GM18505 (cell line): ENCODE results near the gene BPIFB2.
"Not testable (repeated sequence)": the region's sequence is repeated elsewhere in the genome, so short reads cannot be mapped to it uniquely, and the experiment has no call there.

Experiments
- ATAC-seq: cut with Tn5 transposase; IDR thresholded peaks from one replicate; pipeline ENCODE4 v1.9.1; 2021; ENCODE audit not compliant: unreplicated experiment
- POLR2A ChIP-seq: IDR thresholded peaks from 4 replicates; pipeline ENCODE4 v1.6.1; 2011; ENCODE audit warnings: borderline replicate concordance; ENCODE audit not compliant: insufficient read depth, insufficient read length; ENCODE audit errors: extremely low read depth

The BPIFB2 gene

GRCh38 chr20:33031531-33031930 lies 24.0 kb downstream of the BPIFB2 start, which contains the start of gene BPIFB6:
BPIFB6 (plus strand) TSS chr20:33031648; CDS start chr20:33031648, 0 bp downstream.
- no peak for TF ChIP-seq POLR2A
- no peak for ATAC-seq

GRCh38 chr20:33032555-33032954 lies 25.1 kb downstream of the BPIFB2 start:
- TF ChIP-seq POLR2A: no peak

GRCh38 chr20:33033381-33033780 lies 25.9 kb downstream of the BPIFB2 start:
- no peak for ATAC-seq
- TF ChIP-seq POLR2A: no peak

More at GRCh38 chr20:33032555-33032954, 25.1 kb downstream of the BPIFB2 start:
- ATAC-seq: no peak

GRCh38 chr20:33034115-33034514 lies 26.6 kb downstream of the BPIFB2 start:
- no peak for ATAC-seq

GRCh38 chr20:33034901-33035492 lies 27.5 kb downstream of the BPIFB2 start:
- TF ChIP-seq POLR2A: no peak
- ATAC-seq: no peak

More at GRCh38 chr20:33034115-33034514, 26.6 kb downstream of the BPIFB2 start:
- TF ChIP-seq POLR2A: no peak

GRCh38 chr20:33037456-33037855 lies 30.0 kb downstream of the BPIFB2 start:
- ATAC-seq: no peak
- TF ChIP-seq POLR2A: no peak

GRCh38 chr20:33038243-33038642 lies 30.7 kb downstream of the BPIFB2 start:
- TF ChIP-seq POLR2A: no peak
- no peak for ATAC-seq

- no peak for ATAC-seq
- no peak for TF ChIP-seq POLR2A
Measured at GRCh38 chr20:33042430-33042829, 34.9 kb downstream of the BPIFB2 start.

- no peak for TF ChIP-seq POLR2A
- no peak for ATAC-seq
Measured at GRCh38 chr20:33042983-33043730, 35.7 kb downstream of the BPIFB2 start.

GRCh38 chr20:33043731-33044181 lies 36.3 kb downstream of the BPIFB2 start:
- no peak for ATAC-seq
- no peak for TF ChIP-seq POLR2A

- ATAC-seq: not testable (repeated sequence)
Measured at GRCh38 chr20:33045129-33045721, 37.7 kb downstream of the BPIFB2 start.

- no peak for ATAC-seq
Measured at GRCh38 chr20:33046412-33046811, 38.9 kb downstream of the BPIFB2 start.

GRCh38 chr20:33051333-33051732 lies 43.8 kb downstream of the BPIFB2 start:
- TF ChIP-seq POLR2A: no peak

More at GRCh38 chr20:33046412-33046811, 38.9 kb downstream of the BPIFB2 start:
- TF ChIP-seq POLR2A: no peak

GRCh38 chr20:33053291-33054106 lies 46.0 kb downstream of the BPIFB2 start, which contains the start of gene BPIFB3:
BPIFB3 (plus strand) TSS chr20:33053903; CDS start chr20:33055436, 1,533 bp downstream.
- ATAC-seq: no peak
- TF ChIP-seq POLR2A: no peak

More at GRCh38 chr20:33051333-33051732, 43.8 kb downstream of the BPIFB2 start:
- ATAC-seq: no peak

GRCh38 chr20:33054381-33054780 lies 46.9 kb downstream of the BPIFB2 start:
- TF ChIP-seq POLR2A: no peak
- ATAC-seq: no peak
